Testis (tissue), 2 donors: Measurements from ENCODE around the gene CACNB2.

ENCODE experiments used
- POLR2A ChIP-seq: fragments of 450-650 bp; IDR thresholded peaks from one replicate; pipeline ENCODE4 v1.6.1; 2017; ENCODE audit warnings: antibody characterized with exemption, mild to moderate bottlenecking, moderate library complexity
- TF ChIP-seq, protein P1 (sequence below), 3 experiments: fragments of 450-650 bp in 2 of 3; fragments of 200-600 bp in 1 of 3; sonication (generic) in 1 of 3; IDR thresholded peaks; one replicate each; pipeline ENCODE4 v1.5.1; 2016 to 2019; ENCODE audit warnings: antibody characterized with exemption in 3 of 3, mild to moderate bottlenecking in 2 of 3, moderate library complexity in 1 of 3

DNA sequence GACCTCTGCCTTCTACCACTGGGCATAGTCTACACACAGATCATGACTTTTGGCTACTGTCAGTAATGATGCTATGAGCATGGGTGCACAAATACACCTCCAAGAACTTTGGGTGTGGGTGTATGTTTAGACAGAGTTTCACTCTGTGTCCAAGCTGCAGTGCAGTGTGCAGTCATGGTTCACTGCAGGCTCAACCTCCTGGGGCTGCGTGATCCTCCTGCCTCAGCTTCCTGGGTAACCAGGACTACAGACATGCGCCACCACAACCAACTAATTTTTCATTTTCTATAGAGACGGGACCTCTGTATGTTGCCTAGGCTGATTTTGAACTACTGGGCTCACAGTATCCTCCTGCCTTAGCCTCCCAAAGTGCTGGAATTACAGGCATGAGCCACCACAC, 316.8 kb downstream of the CACNB2 start:
- TF ChIP-seq, protein P1, sequence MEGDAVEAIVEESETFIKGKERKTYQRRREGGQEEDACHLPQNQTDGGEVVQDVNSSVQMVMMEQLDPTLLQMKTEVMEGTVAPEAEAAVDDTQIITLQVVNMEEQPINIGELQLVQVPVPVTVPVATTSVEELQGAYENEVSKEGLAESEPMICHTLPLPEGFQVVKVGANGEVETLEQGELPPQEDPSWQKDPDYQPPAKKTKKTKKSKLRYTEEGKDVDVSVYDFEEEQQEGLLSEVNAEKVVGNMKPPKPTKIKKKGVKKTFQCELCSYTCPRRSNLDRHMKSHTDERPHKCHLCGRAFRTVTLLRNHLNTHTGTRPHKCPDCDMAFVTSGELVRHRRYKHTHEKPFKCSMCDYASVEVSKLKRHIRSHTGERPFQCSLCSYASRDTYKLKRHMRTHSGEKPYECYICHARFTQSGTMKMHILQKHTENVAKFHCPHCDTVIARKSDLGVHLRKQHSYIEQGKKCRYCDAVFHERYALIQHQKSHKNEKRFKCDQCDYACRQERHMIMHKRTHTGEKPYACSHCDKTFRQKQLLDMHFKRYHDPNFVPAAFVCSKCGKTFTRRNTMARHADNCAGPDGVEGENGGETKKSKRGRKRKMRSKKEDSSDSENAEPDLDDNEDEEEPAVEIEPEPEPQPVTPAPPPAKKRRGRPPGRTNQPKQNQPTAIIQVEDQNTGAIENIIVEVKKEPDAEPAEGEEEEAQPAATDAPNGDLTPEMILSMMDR (IDR thresholded peaks at IDR 0.05): no peak
- TF ChIP-seq POLR2A: no peak
